Neural crest cell (in vitro differentiated cells): ENCODE measurements around the gene POU5F2. TPM values are rescaled to one million over a fixed set of nuclear protein-coding genes. Genes with fewer than 3 reads are reported as not detected.
A peak's percentile ranks its signal among the peaks of the same experiment; 100 is the strongest.

Experiments used
- DNase-seq: peaks from one replicate; pipeline ENCODE4 v3.0.0; 2021; ENCODE audit warnings: low read depth, mixed read lengths, low spot score
- H3K27ac Mint-ChIP-seq: one replicate; pipeline ENCODE4 v1.8.0; 2021; ENCODE audit warnings: mild to moderate bottlenecking, mixed read lengths; ENCODE audit not compliant: unreplicated experiment
- H3K27me3 Mint-ChIP-seq: 2 replicates; pipeline ENCODE4 v1.8.0; 2021; ENCODE audit warnings: low read depth, mild to moderate bottlenecking, mixed read lengths
- H3K36me3 Mint-ChIP-seq: 2 replicates; pipeline ENCODE4 v1.8.0; 2021; ENCODE audit warnings: low read depth, mild to moderate bottlenecking, mixed read lengths
- H3K4me1 Mint-ChIP-seq: 2 replicates; pipeline ENCODE4 v1.8.0; 2021; ENCODE audit warnings: mixed read lengths
- H3K4me3 Mint-ChIP-seq: one replicate; pipeline ENCODE4 v1.8.0; 2021; ENCODE audit warnings: mild to moderate bottlenecking, mixed read lengths
- H3K9me3 Mint-ChIP-seq: 2 replicates; pipeline ENCODE4 v1.8.0; 2021; ENCODE audit warnings: mixed read lengths
- CTCF ChIP-seq: fragments of 200-600 bp; sonication (generic); conservative IDR thresholded peaks from 2 replicates; pipeline ENCODE4 v1.5.0; 2021; ENCODE audit warnings: antibody characterized with exemption, mild to moderate bottlenecking
- long read RNA-seq: library from polyadenylated mRNA; unstranded; transcript quantifications from one replicate; pipeline ENCODE4 v2.0.0, GENCODE V29; 2020
- total RNA-seq: library from RNA; stranded (reverse); gene quantifications from 2 replicates; pipeline ENCODE4 v1.2.1, GENCODE V29; 2021

POU5F2 gene
- 0.55 and 0.68 TPM in 2 replicates for total RNA-seq
- long read RNA-seq = 0 reads

GRCh38 chr5:93741136-93741811 is at the start of gene POU5F2:
Gene POU5F2, minus strand, starts transcription at chr5:93741600. Its CDS starts 37 bp downstream, at chr5:93741563.
- Mint-ChIP-seq H3K27ac (no peak within 1 kb of the TSS), H3K9me3 (peaks cover 11% of the 10 kb centered on the region), H3K27me3 (no peaks in the 10 kb centered on the region), H3K4me3 (no peak within 1 kb of the TSS), H3K36me3 (peaks cover 21% of the 10 kb centered on the region), H3K4me1 (no peaks in the 10 kb centered on the region)
- DNase-seq = no peak
- no peak for TF ChIP-seq CTCF

- Mint-ChIP-seq H3K36me3 (peaks cover 13% of the 10 kb centered on the region), H3K9me3 (peaks cover 8% of the 10 kb centered on the region), H3K27me3 (no peaks in the 10 kb centered on the region), H3K27ac (no peak overlapping the region), H3K4me3 (no peak overlapping the region), H3K4me1 (peaks cover 54% of the 10 kb centered on the region)
- no peak for DNase-seq
- no peak for TF ChIP-seq CTCF
Observed at GRCh38 chr5:93790401-93790800, 49.0 kb upstream of the POU5F2 start.

- no peak for TF ChIP-seq CTCF
- H3K4me1 Mint-ChIP-seq = peaks cover 57% of the 10 kb centered on the region
- H3K27me3 Mint-ChIP-seq = no peaks in the 10 kb centered on the region
- no peak overlapping the region for H3K4me3 Mint-ChIP-seq
- H3K27ac Mint-ChIP-seq = peak overlapping the region; percentile 82
- peaks cover 9% of the 10 kb centered on the region for H3K36me3 Mint-ChIP-seq
- DNase-seq = no peak
- H3K9me3 Mint-ChIP-seq = peaks cover 5% of the 10 kb centered on the region
Observed at GRCh38 chr5:93789173-93790067, 48.0 kb upstream of the POU5F2 start.

- H3K9me3 Mint-ChIP-seq = peaks cover 2% of the 10 kb centered on the region
- peaks cover 6% of the 10 kb centered on the region for H3K36me3 Mint-ChIP-seq
- no peak overlapping the region for H3K27ac Mint-ChIP-seq
- no peak for DNase-seq
- peak overlapping the region; percentile 8 for H3K4me3 Mint-ChIP-seq
- TF ChIP-seq CTCF = no peak
- H3K27me3 Mint-ChIP-seq = no peaks in the 10 kb centered on the region
- peaks cover 61% of the 10 kb centered on the region for H3K4me1 Mint-ChIP-seq
Observed at GRCh38 chr5:93787598-93787997, 46.2 kb upstream of the POU5F2 start.

GRCh38 chr5:93785475-93785874 is 44.1 kb upstream of the POU5F2 start:
- no peaks in the 10 kb centered on the region for H3K27me3 Mint-ChIP-seq
- TF ChIP-seq CTCF = no peak
- H3K4me1 Mint-ChIP-seq = peaks cover 44% of the 10 kb centered on the region
- H3K27ac Mint-ChIP-seq = no peak overlapping the region
- H3K36me3 Mint-ChIP-seq = peaks cover 6% of the 10 kb centered on the region
- H3K4me3 Mint-ChIP-seq = no peak overlapping the region
- no peak for DNase-seq
- no peaks in the 10 kb centered on the region for H3K9me3 Mint-ChIP-seq
